ENCODE data around the gene UNC5C. TPM values are rescaled to one million over a fixed set of nuclear protein-coding genes. Genes with fewer than 3 reads are reported as not detected.

UNC5C gene
- total RNA-seq, 1 experiment from 2014 or later, result 0.02 TPM

- no peak for DNase-seq (ENCODE audit: extremely low read depth, low read depth)
Measured at GRCh38 chr4:95288552-95288951, 260.2 kb downstream of the UNC5C start.

- DNase-seq (ENCODE audit: extremely low read depth, low read depth), result no peak
Measured at GRCh38 chr4:95285797-95286196, 263.0 kb downstream of the UNC5C start.

- DNase-seq (ENCODE audit: extremely low read depth, low read depth), result no peak
Measured at GRCh38 chr4:95284655-95285054, 264.1 kb downstream of the UNC5C start.

- no peak for DNase-seq (ENCODE audit: extremely low read depth, low read depth)
Measured at GRCh38 chr4:95283320-95283719, 265.5 kb downstream of the UNC5C start.

- no peak for DNase-seq (ENCODE audit: extremely low read depth, low read depth)
Measured at GRCh38 chr4:95272797-95273196, 276.0 kb downstream of the UNC5C start.

- no peak for DNase-seq (ENCODE audit: extremely low read depth, low read depth)
Measured at GRCh38 chr4:95272036-95272435, 276.7 kb downstream of the UNC5C start.

GRCh38 chr4:95268819-95269565 lies 279.8 kb downstream of the UNC5C start:
- no peak for DNase-seq (ENCODE audit: extremely low read depth, low read depth)

GRCh38 chr4:95267081-95267480 lies 281.7 kb downstream of the UNC5C start:
- DNase-seq (ENCODE audit: extremely low read depth, low read depth), result no peak

GRCh38 chr4:95265814-95266740 lies 282.7 kb downstream of the UNC5C start:
- no peak for DNase-seq (ENCODE audit: extremely low read depth, low read depth)

GRCh38 chr4:95264843-95265242 lies 283.9 kb downstream of the UNC5C start:
- DNase-seq (ENCODE audit: extremely low read depth, low read depth), result no peak

- no peak for DNase-seq (ENCODE audit: extremely low read depth, low read depth)
Measured at GRCh38 chr4:95263960-95264359, 284.8 kb downstream of the UNC5C start.

- no peak for DNase-seq (ENCODE audit: extremely low read depth, low read depth)
Measured at GRCh38 chr4:95263391-95263790, 285.4 kb downstream of the UNC5C start.

- no peak for DNase-seq (ENCODE audit: extremely low read depth, low read depth)
Measured at GRCh38 chr4:95256108-95256835, 292.5 kb downstream of the UNC5C start.

- DNase-seq (ENCODE audit: extremely low read depth, low read depth), result no peak
Measured at GRCh38 chr4:95255396-95256107, 293.2 kb downstream of the UNC5C start.

- DNase-seq (ENCODE audit: extremely low read depth, low read depth), result no peak
Measured at GRCh38 chr4:95251568-95251967, 297.2 kb downstream of the UNC5C start.

GRCh38 chr4:95250544-95251137 lies 298.1 kb downstream of the UNC5C start:
- no peak for DNase-seq (ENCODE audit: extremely low read depth, low read depth)

- DNase-seq (ENCODE audit: extremely low read depth, low read depth), result no peak
Measured at GRCh38 chr4:95249426-95250021, 299.2 kb downstream of the UNC5C start.

- no peak for DNase-seq (ENCODE audit: extremely low read depth, low read depth)
Measured at GRCh38 chr4:95248720-95249425, 299.9 kb downstream of the UNC5C start.

- no peak for DNase-seq (ENCODE audit: extremely low read depth, low read depth)
Measured at GRCh38 chr4:95243892-95244291, 304.9 kb downstream of the UNC5C start.

All from NCI-H460 (cell line).